HG03442 (cell line): ENCODE data around the gene TRIML1.
"Not testable (repeated sequence)": the region's sequence is repeated elsewhere in the genome, so short reads cannot be mapped to it uniquely, and the experiment has no call there.

ENCODE experiments used
- ATAC-seq: cut with Tn5 transposase; IDR thresholded peaks from one replicate; pipeline ENCODE4 v1.9.1; 2021; ENCODE audit warnings: mild to moderate bottlenecking, moderate library complexity; ENCODE audit not compliant: unreplicated experiment

The TRIML1 gene

DNA sequence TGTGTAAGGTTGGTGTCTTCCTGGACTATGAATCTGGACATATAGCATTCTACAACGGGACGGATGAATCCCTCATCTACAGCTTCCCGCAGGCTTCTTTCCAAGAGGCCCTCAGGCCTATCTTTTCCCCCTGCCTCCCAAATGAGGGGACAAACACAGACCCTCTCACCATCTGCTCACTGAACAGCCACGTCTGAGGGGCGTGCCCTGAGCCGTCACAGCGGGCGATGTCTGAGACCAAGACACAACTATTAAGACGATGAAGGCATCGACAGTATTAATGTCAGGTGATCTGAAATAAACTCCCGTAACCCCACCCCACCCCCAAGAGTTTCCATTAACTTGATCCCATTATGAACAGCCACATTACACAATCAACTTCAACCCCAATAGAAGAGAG lies 7.9 kb downstream of the TRIML1 start:
- no peak for ATAC-seq

DNA sequence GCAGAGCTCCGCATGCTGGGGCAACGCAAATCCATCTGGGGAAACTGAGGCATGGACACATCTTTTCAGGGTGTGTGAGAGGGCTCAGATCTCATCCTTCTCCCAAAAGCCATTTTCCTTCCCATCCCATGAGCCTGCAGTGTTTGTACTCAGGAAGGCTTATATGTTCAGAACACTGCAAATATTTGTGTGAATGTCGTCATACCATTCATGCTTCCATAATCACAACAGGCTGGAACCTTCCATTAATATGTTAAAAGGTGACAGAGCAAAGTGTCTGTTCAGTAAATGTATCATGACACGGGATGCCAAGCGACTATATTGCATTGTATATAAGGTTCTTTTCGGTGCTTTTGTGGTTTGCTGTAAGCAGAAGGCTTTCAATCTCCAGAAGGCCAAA lies 8.5 kb downstream of the TRIML1 start:
- ATAC-seq: no peak

DNA sequence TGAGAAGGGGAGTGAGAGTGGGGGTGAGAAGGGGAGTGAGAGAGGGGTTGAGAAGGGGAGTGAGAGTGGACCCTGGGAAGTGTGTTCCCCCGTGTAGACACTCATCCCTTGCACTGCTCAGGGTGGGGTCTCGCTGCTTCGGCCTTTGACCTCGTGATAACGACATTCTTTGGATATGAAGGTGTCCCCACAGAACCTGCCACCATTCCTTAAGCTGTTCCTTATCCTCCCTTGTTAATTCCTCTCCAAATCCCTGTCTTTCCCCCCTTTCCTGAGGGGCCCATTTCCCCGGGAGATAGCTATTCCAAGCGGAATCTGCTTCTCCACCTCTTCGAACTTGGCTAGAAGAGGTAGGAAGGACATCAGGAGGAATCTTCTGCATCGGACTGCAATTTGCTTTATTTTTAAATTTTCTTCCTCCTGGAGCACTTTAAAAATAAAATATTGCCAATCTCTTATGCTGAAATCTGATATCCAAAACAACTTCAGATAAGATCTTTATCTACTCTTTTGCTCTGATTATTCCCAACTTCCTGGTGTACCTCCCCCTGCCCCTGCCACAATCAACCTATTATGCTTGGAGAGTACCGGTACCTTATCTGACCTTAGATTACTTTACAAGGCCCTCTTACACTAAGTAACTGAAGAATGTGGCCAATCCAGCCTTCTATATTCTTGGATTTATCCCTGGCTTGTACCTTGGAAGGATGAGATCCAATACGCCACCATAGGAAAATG lies 15.6 kb downstream of the TRIML1 start:
- ATAC-seq: no peak

DNA sequence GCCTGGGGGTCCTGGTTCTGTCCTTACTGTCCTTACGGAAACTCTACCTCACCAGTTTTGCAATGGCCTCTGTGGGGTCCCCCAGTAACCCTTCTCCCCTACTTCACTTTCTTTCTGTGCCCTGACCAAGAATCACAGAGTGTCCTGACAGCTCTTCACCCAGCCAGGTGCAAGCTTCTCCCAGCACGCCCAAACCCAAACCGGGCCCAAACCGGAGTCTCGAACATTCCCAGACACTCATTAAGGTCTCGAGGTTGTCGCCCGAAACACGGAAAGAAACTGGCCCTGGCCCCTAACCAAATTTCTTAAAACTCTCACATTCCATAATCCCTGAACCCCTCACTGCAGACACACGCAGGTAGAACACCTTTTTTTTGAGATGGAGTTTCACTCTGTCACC lies 19.1 kb downstream of the TRIML1 start:
- ATAC-seq: no peak

DNA sequence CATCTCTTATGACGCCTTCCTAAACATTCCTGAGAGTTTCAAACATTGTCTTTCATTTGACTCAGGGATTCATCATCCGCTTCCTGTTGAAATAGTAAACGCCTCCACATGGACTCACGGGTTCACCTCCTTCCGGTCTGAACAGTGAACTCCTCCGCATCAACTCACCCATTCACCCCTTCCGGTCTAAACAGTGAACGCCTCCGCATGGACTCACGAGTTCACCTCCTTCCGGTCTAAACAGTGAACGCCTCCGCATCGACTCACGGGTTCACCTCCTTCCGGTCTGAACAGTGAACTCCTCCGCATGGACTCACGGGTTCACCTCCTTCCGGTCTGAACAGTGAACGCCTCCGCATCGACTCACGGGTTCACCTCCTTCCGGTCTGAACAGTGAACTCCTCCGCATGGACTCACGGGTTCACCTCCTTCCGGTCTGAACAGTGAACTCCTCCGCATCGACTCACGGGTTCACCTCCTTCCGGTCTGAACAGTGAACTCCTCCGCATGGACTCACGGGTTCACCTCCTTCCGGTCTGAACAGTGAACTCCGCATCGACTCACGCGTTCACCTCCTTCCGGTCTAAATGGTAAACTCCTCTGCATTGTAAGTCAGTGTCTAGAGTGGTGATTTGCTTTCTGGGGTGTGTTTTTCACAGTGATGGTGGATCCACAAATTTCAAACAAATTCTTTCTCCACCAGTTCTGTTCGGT lies 20.4 kb downstream of the TRIML1 start:
- ATAC-seq: not testable (repeated sequence)

DNA sequence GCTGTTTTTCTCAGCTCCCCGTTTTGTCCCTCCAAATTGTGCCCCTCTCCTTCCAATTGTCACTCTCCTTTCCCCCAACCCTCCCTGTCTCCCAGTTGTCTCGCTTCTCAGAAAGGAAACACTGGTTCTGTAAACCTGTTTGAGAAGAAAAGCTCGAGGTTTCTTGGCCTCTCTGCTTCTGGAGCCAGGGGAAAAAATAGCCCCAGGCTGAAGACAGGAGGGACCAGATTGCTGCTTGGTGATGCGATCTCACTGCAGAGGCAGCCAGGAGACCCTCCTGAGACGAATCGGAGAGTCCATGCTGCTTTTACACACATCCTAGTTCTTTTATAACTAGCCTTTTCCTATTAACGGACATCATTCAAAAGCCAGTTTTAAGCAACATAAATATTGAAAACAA lies 21.2 kb downstream of the TRIML1 start:
- no peak for ATAC-seq

DNA sequence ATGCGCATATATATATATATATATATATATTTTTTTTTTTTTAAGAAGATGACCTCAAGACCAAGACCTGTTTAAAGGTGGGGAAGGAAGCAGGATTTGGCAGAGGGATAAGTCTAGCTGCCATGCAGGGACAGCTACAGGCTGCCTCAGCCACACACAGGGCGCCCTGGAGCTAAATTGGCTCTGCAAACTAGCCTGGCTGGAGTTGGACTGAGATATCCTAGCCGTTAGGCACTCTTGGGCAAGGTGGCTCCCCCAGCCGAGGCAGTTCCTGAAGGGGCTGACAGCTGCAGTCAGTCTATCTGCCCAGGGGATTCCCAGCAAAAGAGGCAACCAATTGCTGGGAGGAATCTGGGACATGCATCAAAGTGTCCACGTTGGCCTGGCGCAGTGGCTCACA lies 21.9 kb downstream of the TRIML1 start:
- no peak for ATAC-seq

DNA sequence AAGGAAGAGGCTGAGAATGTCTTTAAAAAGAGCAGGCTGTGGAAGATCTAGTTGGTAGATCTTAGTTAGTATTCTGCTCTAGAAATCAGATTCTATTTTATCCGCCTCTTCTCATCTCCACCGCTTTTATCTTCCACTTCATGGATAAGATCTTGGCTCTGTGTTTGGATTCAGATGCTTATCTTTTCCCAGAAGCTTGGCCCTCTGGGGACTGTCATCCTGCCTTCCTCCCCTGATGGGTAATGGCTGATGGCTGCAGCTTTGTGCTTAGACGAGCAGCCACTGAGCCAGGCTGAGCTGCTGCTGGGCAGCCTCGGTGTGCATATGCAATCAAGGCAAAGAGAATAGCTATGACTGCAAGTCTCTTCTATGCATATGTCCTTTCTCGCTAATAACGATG lies 23.5 kb downstream of the TRIML1 start:
- ATAC-seq: no peak

DNA sequence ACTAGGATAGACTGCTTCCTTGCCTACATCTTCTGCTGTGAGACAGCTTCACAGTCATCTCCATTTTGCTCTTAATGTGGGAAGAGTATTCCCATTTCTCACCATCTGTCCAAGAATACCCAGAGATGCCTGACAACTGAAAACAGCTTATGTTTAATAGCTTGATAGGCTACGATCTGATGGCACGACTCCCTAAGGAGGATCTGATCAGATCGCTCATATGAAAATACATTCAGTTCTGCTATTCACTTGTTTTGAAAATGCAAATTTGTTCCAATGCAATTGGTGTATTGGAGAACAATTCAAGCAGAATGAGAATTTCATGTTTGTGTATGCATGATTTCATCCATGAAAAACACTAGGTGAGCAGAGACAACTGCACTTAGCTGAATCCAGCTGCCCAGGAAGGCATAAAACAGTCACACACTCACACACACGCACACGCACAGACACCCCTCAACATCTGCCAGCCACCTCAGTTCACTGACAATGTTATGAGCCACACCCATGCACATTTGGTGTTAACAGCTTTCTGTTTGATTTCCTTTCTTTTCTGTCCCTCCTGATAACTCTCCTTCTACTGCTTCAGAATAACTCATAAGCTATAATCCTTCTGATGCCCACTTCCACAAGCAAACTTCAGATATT lies 29.6 kb downstream of the TRIML1 start:
- ATAC-seq: no peak

DNA sequence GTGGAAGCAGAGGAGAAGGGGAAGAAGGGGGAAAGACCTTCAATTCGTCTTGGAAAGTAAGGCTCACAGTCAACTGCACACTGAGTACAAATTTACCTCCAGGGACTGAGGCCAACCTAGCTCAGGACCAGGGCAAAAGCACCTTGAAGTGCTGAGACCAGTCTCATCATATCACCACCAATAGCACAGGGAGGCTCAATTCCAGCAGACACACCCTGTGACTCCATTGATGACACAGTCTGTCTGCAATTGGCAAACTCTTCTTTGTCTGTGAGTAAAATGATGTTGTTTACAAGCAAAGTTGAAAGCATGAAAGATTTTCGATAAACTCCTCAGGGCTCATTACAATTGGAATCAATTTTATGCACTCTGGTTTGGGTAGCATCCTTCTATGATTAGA lies 32.3 kb downstream of the TRIML1 start:
- ATAC-seq: no peak

DNA sequence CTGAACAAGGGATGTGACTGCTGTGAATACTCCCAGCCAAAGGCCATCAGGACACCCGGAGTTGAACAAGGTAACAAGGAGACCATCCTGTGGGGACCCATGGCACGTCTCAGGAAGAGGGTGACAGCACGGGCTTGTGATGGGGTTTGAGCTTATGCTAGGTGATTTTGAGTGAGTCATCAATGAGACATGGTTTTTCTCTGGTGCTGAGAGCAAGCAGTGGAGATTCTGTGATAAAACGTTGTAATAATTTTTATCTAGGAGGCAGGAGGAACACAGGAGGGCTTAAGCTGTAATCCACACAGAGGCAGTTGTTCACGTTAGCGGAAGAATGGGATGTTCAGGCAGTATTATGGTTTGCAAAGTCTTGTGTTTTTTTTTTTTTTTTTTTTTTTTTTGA lies 36.0 kb downstream of the TRIML1 start:
- no peak for ATAC-seq

DNA sequence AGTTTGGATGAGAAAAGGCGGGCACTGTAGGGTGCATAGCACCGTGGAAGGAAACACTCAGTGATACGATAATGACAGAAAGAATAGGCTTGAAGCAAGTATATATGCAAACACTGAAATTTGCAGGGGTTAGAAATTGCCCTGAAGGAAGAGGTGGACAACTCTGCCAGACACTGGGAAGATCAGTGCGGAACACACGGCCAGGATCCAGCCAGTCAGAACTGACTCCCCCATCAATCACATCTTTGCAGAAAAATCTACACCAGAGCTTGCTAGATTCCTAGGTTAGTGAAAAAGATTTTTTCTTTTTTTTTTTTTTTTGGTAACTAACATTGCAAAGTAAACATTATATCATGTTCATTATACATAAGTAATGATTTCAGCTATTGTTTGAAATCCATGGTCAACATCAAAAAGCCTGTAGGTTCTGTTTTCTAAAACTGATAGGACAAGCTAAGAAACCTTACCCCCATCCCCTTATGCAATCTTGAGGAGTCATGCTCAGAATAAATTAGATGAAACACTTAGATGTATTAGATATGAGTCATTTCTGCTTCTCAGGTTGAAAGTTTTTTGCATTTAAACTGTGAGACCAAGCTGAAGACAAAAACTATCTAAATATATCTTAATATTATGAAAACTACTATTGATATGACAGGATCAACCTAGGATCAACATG lies 38.9 kb downstream of the TRIML1 start:
- ATAC-seq: no peak

DNA sequence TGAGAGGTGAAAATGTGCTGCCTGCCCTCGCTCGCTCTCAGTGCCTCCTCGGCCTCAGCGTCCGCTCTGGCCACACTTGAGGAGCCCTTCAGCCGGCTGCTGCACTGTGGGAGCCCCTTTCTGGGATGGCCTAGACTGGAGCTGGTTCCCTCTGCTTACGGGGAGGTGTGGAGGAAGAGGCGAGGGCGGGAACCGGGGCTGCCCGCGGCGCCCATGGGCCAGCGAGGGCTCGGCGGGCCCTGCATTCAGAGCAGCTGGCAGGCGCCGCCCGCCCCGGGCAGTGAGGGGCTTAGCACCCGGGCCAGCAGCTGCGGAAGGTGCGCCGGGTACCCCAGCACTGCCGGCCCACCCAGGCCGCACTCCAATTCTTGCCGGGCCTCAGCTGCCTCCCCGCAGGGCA lies 39.6 kb downstream of the TRIML1 start:
- ATAC-seq: no peak

DNA sequence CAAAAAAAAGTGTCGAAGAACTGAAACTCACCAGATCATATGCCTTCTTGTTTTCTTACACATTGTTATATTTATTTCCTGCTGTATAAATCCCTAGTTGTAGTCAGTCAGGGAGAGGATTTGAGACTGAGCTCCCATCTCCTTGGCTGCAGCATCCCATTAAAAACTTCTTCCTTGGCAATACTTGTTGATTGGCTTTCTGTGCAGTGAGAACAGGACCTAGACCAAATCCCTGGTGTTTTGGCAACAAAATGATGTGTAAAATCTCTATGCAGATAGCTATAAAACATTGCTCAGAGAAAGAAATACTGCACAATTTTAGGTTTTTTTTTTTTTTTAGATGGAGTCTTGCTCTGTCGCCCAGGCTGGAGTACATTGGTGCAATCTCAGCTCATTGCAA lies 47.9 kb downstream of the TRIML1 start:
- no peak for ATAC-seq

DNA sequence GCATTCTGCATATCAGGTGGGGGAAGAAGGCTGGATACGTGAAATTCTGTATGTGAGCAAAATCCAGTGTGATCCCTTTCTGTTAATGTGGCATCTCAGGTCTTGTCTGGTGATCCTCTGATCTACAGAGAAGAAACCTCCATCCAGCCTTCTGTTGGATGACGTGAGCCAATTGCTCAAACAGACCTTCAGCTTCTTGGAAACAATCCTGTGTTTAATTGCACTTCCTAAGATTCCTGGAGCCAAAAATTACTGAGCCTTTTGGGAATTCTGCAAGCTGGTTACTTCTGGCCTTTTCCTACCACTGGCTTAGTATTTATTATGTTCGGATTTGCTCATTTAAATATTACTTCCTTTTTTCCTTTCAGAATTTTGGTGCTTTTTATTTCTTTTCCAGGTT lies 51.2 kb downstream of the TRIML1 start:
- no peak for ATAC-seq

DNA sequence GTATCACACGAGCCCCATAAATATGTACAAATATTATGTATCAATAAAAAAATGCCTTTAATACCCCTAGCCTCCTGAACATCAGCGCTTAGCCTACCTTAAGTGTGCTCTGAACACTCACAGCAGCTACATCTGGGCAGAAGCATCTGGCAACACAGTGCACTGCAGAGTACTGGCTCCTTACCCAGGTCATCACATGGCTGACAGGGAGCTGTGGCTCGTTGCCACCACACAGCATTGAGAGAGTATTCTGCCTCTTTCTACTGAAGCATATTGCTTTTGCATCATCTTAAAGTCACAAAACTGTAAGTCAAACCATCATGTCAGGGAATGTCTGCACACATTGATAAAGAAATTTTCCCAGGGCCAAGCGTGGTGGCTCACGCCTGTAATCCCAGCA lies 55.2 kb downstream of the TRIML1 start:
- ATAC-seq: no peak

DNA sequence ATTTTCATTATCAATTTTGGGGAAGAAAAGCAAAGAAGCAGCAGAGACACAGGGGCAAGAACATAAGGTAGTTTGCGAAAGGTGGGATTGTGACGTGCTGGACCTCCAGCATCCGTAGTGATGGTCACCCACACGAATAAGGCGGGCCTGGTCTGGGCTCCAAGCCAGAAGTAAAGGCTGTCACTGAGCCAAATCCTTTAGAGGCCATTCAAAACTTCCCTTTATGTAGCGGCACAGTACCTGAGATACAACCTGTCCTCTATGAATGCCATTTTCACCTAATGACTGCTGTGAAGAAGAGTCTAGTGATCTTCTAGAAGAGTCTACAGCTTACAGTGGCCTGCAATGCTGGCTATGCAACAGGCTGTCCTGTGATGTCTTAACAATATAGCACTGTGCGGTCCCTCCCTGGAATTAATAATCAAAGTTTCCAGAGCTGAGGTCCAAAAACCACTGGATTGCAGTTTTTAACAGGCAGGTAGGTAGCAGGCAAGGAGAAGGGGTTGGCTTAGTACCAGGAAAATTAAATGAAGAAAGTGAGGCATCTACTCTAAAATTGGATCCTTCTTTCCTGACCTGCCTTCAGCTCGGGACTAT lies 56.2 kb downstream of the TRIML1 start:
- no peak for ATAC-seq

DNA sequence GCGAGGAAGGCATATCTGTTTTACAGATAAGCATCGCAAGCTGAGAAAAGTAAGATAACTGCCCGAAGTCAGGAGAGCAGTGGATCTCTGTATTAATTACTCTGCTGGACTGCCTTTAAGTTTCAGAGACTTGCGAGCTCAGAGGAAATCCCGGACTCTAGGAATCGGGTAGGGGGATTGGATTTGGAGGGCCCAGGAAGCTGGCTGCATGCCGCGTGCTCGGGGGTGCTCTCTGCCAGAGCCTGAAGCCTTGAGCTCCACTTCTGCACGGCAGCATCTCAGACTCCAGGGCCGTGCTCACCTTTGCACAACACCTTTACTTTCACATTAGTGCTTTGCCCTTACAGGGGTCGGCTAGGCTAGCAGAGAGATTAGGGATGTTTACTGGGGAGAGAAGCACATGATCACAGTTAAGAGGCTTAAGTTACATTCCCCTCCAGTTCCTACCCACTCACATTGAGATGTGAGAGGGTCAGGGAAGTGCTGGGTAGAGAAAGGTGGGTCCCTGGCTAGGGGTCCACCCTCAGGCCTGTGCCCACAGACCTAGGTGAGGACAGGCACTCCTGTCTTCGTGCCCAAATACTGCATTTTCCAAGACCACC lies 57.0 kb downstream of the TRIML1 start:
- ATAC-seq: no peak
